ENCODE results near the gene MEF2D. TPM values are rescaled to one million over a fixed set of nuclear protein-coding genes. Genes with fewer than 3 reads are reported as not detected.

The MEF2D gene
- total RNA-seq, 1 donor from 2014 or later: 56.6 TPM

DNA sequence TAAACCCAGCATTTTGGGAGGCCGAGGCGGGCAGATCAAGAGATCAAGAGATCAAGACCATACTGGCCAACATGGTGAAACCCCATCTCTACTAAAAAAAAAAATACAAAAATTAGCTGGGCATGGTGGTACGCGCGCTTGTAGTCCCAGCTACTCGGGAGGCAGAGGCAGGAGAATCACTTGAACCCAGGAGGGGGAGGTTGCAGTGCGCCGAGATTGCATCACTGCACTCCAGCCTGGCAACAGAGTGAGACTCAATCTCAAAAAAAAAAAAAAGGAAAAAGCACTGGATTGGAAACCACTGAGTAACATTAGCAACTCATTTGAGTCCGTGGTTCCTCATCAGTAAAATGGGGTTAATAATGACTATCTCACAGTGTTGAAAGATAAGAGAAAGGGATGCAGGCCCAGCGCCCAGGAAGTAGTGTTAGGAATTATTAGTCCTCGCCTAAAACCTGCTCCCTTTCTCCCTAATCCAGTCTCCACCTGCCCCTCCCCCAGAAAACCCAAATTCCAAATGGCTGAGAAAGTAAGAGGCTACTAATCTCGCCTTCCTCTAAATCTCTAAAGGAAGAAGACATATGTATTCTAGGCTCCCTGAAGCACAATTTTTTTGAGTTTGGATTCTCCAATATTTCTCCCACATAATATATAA is 82.0 kb downstream of the MEF2D start:
- Histone ChIP-seq H3K4me3 (ENCODE audit: insufficient read depth, low read depth, low read length) (no peak overlapping the region), H3K36me3 (ENCODE audit: insufficient read depth, low read length) (no peaks in the 10 kb centered on the region), H3K4me2 (ENCODE audit: low read length) (no peak overlapping the region), H3K9me3 (ENCODE audit: insufficient read depth, low read depth, low read length) (no peaks in the 10 kb centered on the region), H3K27ac (ENCODE audit: low read depth, low read length) (no peak overlapping the region), H3K79me2 (ENCODE audit: insufficient read depth, low read length) (no peaks in the 10 kb centered on the region), H2AFZ (ENCODE audit: low read depth, low read length) (no peak overlapping the region), H3K27me3 (ENCODE audit: insufficient read depth, low read length) (peaks cover 88% of the 10 kb centered on the region), H3K9ac (ENCODE audit: low read length) (no peak overlapping the region), H3K4me1 (ENCODE audit: insufficient read depth, low read length) (peaks cover 15% of the 10 kb centered on the region), H4K20me1 (ENCODE audit: insufficient read depth, low read length) (peaks cover 13% of the 10 kb centered on the region)
- no peak overlapping the region for H3K27ac Mint-ChIP-seq (ENCODE audit: unreplicated experiment)
- peaks cover 4% of the 10 kb centered on the region for H3K36me3 Mint-ChIP-seq (ENCODE audit: low read depth, unreplicated experiment)
- H3K9me3 Mint-ChIP-seq (ENCODE audit: unreplicated experiment): no peaks in the 10 kb centered on the region
- peaks cover 2% of the 10 kb centered on the region for H3K4me1 Mint-ChIP-seq (ENCODE audit: low read depth, unreplicated experiment)
- DNase-seq (ENCODE audit: low read depth): no peak
- no peak for FAIRE-seq
- no peak overlapping the region for H3K4me3 Mint-ChIP-seq (ENCODE audit: unreplicated experiment)
- peaks cover 80% of the 10 kb centered on the region for H3K27me3 Mint-ChIP-seq (ENCODE audit: low read depth, unreplicated experiment)
- TF ChIP-seq EZH2 (IDR thresholded peaks at IDR 0.05; ENCODE audit: insufficient read depth, low read length): no peak
- TF ChIP-seq, protein P1, sequence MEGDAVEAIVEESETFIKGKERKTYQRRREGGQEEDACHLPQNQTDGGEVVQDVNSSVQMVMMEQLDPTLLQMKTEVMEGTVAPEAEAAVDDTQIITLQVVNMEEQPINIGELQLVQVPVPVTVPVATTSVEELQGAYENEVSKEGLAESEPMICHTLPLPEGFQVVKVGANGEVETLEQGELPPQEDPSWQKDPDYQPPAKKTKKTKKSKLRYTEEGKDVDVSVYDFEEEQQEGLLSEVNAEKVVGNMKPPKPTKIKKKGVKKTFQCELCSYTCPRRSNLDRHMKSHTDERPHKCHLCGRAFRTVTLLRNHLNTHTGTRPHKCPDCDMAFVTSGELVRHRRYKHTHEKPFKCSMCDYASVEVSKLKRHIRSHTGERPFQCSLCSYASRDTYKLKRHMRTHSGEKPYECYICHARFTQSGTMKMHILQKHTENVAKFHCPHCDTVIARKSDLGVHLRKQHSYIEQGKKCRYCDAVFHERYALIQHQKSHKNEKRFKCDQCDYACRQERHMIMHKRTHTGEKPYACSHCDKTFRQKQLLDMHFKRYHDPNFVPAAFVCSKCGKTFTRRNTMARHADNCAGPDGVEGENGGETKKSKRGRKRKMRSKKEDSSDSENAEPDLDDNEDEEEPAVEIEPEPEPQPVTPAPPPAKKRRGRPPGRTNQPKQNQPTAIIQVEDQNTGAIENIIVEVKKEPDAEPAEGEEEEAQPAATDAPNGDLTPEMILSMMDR (IDR thresholded peaks at IDR 0.05; ENCODE audit: insufficient read depth, low read depth, low read length): no peak

DNA sequence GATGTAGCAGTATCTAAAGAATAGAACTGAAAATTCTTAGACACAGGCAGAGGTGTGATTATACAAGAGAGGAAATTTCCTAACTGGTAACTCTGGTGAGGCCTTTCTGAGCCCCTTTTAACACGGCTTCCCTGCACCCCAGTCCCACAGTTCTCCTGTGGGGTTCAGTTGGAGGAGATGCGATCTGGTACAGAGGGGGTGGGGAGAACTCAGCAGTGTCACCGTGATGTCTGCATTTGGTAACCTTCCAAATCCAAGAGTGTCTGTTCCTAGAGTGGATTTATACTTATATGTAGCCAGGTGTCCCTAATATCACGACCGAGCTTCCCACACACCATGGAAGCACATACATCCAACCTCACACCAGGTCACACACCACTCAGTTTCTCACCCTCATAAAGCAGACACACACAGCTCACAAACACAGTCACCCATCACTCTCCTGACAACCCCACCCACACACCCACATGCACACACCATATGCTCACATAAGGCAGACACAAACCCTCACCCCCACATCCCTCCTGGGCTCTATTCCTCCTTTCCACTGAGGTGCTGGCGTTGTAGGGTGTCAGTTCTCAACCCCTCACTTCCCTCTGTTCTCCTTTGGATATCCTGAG is 83.1 kb downstream of the MEF2D start:
- Mint-ChIP-seq H3K4me3 (ENCODE audit: unreplicated experiment) (no peak overlapping the region), H3K9me3 (ENCODE audit: unreplicated experiment) (no peaks in the 10 kb centered on the region), H3K27ac (ENCODE audit: unreplicated experiment) (peak overlapping the region; percentile 9), H3K27me3 (ENCODE audit: low read depth, unreplicated experiment) (peaks cover 71% of the 10 kb centered on the region), H3K36me3 (ENCODE audit: low read depth, unreplicated experiment) (peaks cover 3% of the 10 kb centered on the region), H3K4me1 (ENCODE audit: low read depth, unreplicated experiment) (peaks cover 2% of the 10 kb centered on the region)
- no peak overlapping the region for H2AFZ ChIP-seq (ENCODE audit: low read depth, low read length)
- H3K27ac ChIP-seq (ENCODE audit: low read depth, low read length): no peak overlapping the region
- H3K27me3 ChIP-seq (ENCODE audit: insufficient read depth, low read length): peaks cover 78% of the 10 kb centered on the region
- TF ChIP-seq, protein P1 (IDR thresholded peaks at IDR 0.05; ENCODE audit: insufficient read depth, low read depth, low read length): no peak
- no peak for TF ChIP-seq EZH2 (IDR thresholded peaks at IDR 0.05; ENCODE audit: insufficient read depth, low read length)
- no peak overlapping the region for H3K9ac ChIP-seq (ENCODE audit: low read length)
- H3K36me3 ChIP-seq (ENCODE audit: insufficient read depth, low read length): no peaks in the 10 kb centered on the region
- H4K20me1 ChIP-seq (ENCODE audit: insufficient read depth, low read length): peaks cover 13% of the 10 kb centered on the region
- FAIRE-seq: no peak
- H3K4me3 ChIP-seq (ENCODE audit: insufficient read depth, low read depth, low read length): no peak overlapping the region
- H3K4me1 ChIP-seq (ENCODE audit: insufficient read depth, low read length): peaks cover 15% of the 10 kb centered on the region
- H3K9me3 ChIP-seq (ENCODE audit: insufficient read depth, low read depth, low read length): no peaks in the 10 kb centered on the region
- H3K4me2 ChIP-seq (ENCODE audit: low read length): no peak overlapping the region
- no peak for DNase-seq (ENCODE audit: low read depth)
- H3K79me2 ChIP-seq (ENCODE audit: insufficient read depth, low read length): no peaks in the 10 kb centered on the region

DNA sequence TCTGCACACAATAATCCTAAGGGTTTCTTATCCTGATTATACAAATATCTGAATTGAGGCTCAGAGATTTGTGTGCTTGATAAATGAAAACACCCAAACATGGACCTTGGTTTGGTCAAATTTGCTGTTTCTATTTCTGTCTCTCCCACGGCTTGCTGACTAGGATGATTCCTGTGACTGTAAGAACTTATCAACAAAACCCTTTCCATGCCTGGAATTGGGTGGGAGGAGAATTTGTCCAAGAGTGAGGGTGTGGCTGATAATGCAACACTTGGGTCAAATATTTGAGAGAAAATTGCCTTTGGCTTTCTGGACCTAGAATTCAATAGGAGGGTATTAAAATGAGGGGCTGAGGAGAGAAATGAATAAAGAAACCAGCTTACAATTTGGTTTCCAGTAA is 83.6 kb downstream of the MEF2D start:
- no peak overlapping the region for H2AFZ ChIP-seq (ENCODE audit: low read depth, low read length)
- H3K36me3 ChIP-seq (ENCODE audit: insufficient read depth, low read length): no peaks in the 10 kb centered on the region
- FAIRE-seq (no peak), DNase-seq (ENCODE audit: low read depth) (no peak)
- peaks cover 78% of the 10 kb centered on the region for H3K27me3 ChIP-seq (ENCODE audit: insufficient read depth, low read length)
- H3K27ac Mint-ChIP-seq (ENCODE audit: unreplicated experiment): no peak overlapping the region
- TF ChIP-seq, protein P1 (IDR thresholded peaks at IDR 0.05; ENCODE audit: insufficient read depth, low read depth, low read length): no peak
- TF ChIP-seq EZH2 (IDR thresholded peaks at IDR 0.05; ENCODE audit: insufficient read depth, low read length): no peak
- H4K20me1 ChIP-seq (ENCODE audit: insufficient read depth, low read length): peaks cover 14% of the 10 kb centered on the region
- H3K9me3 Mint-ChIP-seq (ENCODE audit: unreplicated experiment): no peaks in the 10 kb centered on the region
- H3K27me3 Mint-ChIP-seq (ENCODE audit: low read depth, unreplicated experiment): peaks cover 71% of the 10 kb centered on the region
- H3K27ac ChIP-seq (ENCODE audit: low read depth, low read length): no peak overlapping the region
- no peaks in the 10 kb centered on the region for H3K79me2 ChIP-seq (ENCODE audit: insufficient read depth, low read length)
- no peaks in the 10 kb centered on the region for H3K9me3 ChIP-seq (ENCODE audit: insufficient read depth, low read depth, low read length)
- no peak overlapping the region for H3K9ac ChIP-seq (ENCODE audit: low read length)
- peaks cover 2% of the 10 kb centered on the region for H3K4me1 Mint-ChIP-seq (ENCODE audit: low read depth, unreplicated experiment)
- no peak overlapping the region for H3K4me3 Mint-ChIP-seq (ENCODE audit: unreplicated experiment)
- H3K4me3 ChIP-seq (ENCODE audit: insufficient read depth, low read depth, low read length): no peak overlapping the region
- H3K36me3 Mint-ChIP-seq (ENCODE audit: low read depth, unreplicated experiment): peaks cover 3% of the 10 kb centered on the region
- H3K4me1 ChIP-seq (ENCODE audit: insufficient read depth, low read length): peaks cover 15% of the 10 kb centered on the region
- H3K4me2 ChIP-seq (ENCODE audit: low read length): no peak overlapping the region
